Adrenal gland (tissue), 5 donors: ENCODE results near the gene SELPLG.

Experiments
- CTCF ChIP-seq, 6 experiments: fragments of 450-650 bp in 4 of 6; fragments of 200-600 bp in 2 of 6; sonication (generic) in 1 of 6; IDR thresholded peaks; 1 replicate in 5 of 6; 2 replicates in 1 of 6; pipeline versions ENCODE4 v1.5.1 to v1.8.0; 2016 to 2021; ENCODE audit warnings: antibody characterized with exemption in 6 of 6, mild to moderate bottlenecking in 2 of 6, moderate library complexity in 1 of 6
- POLR2A ChIP-seq, 2 donors: fragments of 450-650 bp; IDR thresholded peaks; one replicate each; pipeline ENCODE4 v1.6.1; 2017; ENCODE audit warnings: antibody characterized with exemption in 2 of 2, mild to moderate bottlenecking in 2 of 2, moderate library complexity in 1 of 2
- donor health status: DM: no; HTN: no; CAD: no.

- no peak for TF ChIP-seq CTCF (IDR thresholded peaks at IDR 0.05)
- TF ChIP-seq POLR2A (IDR thresholded peaks at IDR 0.05), result no peak
These were observed 43.9 kb downstream of the SELPLG start for GRCh38 chr12:108589840-108590229.
